Mesodermal cell (in vitro differentiated cells): ENCODE measurements around the gene MXD4.

ENCODE experiments used
- H3K27ac ChIP-seq: 2 replicates; pipeline ENCODE4 v1.7.0; 2013; ENCODE audit warnings: mild to moderate bottlenecking, low read depth, low read length, moderate library complexity; ENCODE audit not compliant: severe bottlenecking
- H3K36me3 ChIP-seq: 2 replicates; pipeline ENCODE4 v1.7.1; 2013; ENCODE audit warnings: mild to moderate bottlenecking, low read length, moderate library complexity; ENCODE audit not compliant: control insufficient read depth, insufficient read depth
- H3K4me1 ChIP-seq: one replicate; pipeline ENCODE4 v1.7.1; 2013; ENCODE audit warnings: mild to moderate bottlenecking, low read length; ENCODE audit not compliant: insufficient read depth, control insufficient read depth, poor library complexity, severe bottlenecking
- H3K4me3 ChIP-seq: 2 replicates; pipeline ENCODE4 v1.7.0; 2013; ENCODE audit warnings: low read length, control low read depth, mild to moderate bottlenecking; ENCODE audit not compliant: insufficient read depth, poor library complexity, severe bottlenecking; ENCODE audit errors: extremely low read depth
- H3K9me3 ChIP-seq: 2 replicates; pipeline ENCODE4 v1.7.1; 2013; ENCODE audit warnings: mild to moderate bottlenecking, low read length, moderate library complexity; ENCODE audit not compliant: control insufficient read depth
- WGBS, 2 experiments: methylation state at CpG; one replicate each; pipeline ENCODE4 v1.1.5; 2013; ENCODE audit warnings: missing lambda C conversion rate in 2 of 2; ENCODE audit not compliant: insufficient coverage in 2 of 2; 5-methylcytosine and 5-hydroxymethylcytosine counted together

The MXD4 gene

DNA sequence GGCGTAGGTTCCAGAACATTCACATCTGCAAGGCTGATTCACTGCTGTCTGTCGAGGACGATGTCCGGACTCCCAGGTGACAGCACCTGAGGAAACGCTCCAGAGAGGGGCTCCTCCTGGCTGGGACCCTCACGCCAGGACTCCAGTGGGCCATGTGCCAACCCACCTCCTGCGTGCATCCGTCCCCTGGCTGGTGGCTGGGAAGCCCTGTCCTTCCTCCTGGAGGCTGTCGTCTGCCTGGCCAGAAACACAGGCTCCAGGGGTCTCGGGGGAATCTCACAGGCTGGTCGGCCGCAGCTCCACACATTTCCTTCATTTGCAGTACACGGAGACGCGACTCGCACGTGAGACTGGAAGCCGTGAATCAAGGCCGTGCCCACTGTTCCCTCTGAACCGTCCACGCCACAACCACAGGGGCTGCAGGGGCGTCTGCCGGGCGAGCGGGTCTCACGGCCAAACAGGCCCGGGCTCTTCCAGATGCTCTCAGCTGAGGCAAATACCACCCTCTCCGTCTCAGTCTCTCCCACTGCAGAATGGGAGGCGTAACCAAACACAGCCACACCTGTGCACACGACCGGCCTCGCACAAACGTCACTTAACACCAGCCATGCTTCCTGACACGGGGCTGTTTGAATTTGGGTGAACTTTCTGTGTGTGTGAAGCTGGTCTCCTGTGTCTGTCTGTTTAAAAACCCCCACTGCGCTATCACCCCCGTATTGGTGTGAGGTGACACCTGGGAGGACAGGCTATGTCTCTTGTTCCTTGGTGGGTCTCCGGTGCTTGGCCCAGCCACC is 38.7 kb upstream of the MXD4 start:
- H3K4me1 ChIP-seq = no peaks in the 10 kb centered on the region
- 94 to 95% methylated on average over 27 to 29 of the region's 37 CpGs for WGBS, 2 experiments

DNA sequence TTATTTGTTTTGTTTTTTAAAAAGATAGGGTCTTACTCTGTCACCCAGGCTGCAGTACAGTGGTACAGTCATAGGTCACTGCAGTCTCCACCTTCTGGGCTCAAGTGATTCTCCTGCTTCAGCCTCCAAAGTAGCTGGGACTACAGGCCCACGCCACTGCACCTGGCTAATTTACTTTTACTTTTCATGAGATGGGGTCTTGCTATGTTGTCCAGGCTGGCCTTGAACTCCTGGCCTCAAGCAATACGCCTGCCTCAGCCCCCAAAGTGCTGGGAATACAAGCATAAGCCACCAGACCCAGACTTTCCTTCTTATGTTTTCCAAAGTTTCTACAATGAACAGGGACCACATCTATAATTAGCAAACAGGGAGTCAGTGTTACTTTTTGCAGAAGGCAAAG is 37.9 kb upstream of the MXD4 start:
- 83 to 93% methylated on average over 1 to 2 of the region's 2 CpGs for WGBS, 2 experiments
- H3K9me3 ChIP-seq = no peaks in the 10 kb centered on the region

More for the DNA sequence above, 38.7 kb upstream of the MXD4 start:
- H3K36me3 ChIP-seq = no peaks in the 10 kb centered on the region
- H3K27ac ChIP-seq = no peak overlapping the region
- no peak overlapping the region for H3K4me3 ChIP-seq
- no peaks in the 10 kb centered on the region for H3K9me3 ChIP-seq

DNA sequence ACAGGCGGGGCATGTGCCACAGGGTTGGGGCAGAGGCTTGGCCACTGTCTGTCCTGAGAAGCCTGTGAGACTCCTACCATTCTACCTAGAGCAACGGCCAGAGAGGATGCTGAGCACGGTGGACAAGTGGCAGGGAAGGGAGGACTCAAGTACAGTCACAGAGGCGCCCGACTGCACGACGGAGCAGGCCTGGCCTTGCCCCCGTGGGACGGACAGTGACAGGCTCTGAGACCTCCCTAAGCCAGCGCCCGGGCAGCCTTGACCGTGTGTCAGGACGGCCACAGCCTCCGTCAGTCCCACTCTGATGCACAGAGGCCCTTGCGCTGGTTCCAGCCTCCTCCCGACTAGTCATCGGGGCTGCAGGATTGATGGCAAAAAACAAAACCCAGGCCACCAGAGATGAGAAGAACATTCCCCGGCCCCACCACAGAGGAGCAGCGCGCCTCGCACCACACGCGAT is 36.7 kb upstream of the MXD4 start:
- no peaks in the 10 kb centered on the region for H3K4me1 ChIP-seq

More for the DNA sequence above, 37.9 kb upstream of the MXD4 start:
- H3K27ac ChIP-seq = no peak overlapping the region
- no peaks in the 10 kb centered on the region for H3K4me1 ChIP-seq
- no peaks in the 10 kb centered on the region for H3K36me3 ChIP-seq
- no peak overlapping the region for H3K4me3 ChIP-seq

DNA sequence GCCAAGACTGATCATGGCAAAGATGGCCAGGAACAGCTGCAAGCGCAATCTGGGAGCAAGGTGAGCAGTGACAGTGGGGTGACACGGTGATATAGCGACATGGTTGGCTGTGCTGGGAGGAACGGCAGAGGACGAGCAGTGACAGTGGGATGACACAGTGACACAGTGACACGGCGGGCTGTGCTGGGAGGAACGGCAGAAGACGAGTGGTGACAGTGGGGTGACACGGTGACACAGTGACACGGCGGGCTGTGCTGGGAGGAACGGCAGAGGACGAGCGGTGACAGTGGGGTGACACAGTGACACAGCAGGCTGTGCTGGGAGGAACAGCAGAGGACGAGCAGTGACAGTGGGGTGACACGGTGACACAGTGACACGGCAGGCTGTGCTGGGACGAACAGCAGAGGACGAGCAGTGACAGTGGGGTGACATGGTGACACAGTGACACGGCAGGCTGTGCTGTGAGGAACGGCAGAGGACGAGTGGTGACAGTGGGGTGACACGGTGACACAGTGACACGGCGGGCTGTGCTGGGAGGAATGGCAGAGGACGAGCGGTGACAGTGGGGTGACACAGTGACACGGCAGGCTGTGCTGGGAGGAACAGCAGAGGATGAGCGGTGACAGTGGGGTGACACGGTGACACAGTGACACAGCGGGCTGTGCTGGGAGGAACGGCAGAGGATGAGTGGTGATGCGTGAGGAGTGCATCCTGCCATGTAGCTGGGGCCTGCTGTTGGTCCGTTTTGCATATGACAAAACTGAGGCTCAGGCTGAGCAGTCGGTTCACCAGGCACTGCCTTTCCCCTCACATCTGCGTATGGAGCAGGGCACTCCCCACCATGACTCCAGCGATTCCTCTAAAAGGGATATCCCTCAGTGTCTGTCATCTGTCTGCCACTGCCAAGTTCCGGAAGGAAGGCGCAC is 36.0 kb upstream of the MXD4 start:
- Histone ChIP-seq H3K4me1 (no peaks in the 10 kb centered on the region), H3K36me3 (no peaks in the 10 kb centered on the region), H3K4me3 (no peak overlapping the region), H3K27ac (no peak overlapping the region), H3K9me3 (no peaks in the 10 kb centered on the region)
- WGBS, 2 experiments = 92 to 95% methylated on average over 33 to 37 of the region's 40 CpGs

More for the DNA sequence above, 36.7 kb upstream of the MXD4 start:
- no peaks in the 10 kb centered on the region for H3K9me3 ChIP-seq
- WGBS, 2 experiments = 85 to 89% methylated on average over 17 to 18 of the region's 23 CpGs
- no peaks in the 10 kb centered on the region for H3K36me3 ChIP-seq
- no peak overlapping the region for H3K27ac ChIP-seq
- no peak overlapping the region for H3K4me3 ChIP-seq

DNA sequence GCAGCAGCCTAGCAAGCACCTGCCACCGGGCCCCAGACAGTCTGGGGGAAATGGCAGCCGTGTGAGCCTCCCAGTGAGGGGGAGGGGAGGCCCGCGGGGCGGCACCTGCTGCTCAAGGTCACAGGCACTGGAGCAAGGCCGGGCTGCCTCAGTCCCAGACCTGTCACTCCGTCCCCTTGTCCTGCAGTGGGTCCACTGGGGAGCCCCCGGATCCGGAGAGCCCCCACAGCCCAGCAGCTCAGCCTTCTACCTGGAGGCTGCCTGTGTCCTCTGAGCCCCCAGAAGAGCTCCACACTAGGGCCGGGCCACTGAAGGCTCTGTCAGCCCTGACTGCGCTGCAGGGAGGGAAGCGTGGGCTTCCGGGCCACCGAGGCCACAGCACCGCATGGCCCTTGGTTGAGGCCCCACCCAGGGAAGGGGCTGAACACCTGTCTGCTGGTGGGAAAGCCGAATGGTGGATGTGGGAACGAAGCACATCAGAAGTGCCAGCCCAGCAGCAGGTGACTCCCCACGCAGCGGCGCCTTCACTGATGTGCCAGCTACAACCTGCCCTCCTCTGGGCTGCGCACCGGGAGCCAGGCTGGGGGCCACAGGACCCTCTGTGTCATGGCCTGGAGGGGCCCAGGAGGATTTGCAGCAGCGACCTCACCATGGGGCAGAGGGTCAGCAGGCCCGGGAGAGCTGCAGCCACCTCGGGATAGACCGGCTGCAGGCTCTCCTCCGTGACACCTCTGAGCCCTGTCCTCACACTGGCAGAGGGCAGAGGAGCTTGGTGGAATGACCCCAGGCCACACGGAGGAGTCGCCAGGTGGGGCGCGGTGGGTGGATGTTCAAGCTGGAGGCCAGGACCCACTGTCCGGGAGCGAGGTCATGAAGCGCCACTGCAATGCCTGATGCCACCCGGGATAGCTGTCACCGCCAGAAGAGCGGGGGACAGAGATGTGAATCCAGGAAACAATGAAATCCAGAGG is 35.0 kb upstream of the MXD4 start:
- WGBS, 2 experiments = 81 to 82% methylated on average over 36 of the region's 37 CpGs
- Histone ChIP-seq H3K36me3 (no peaks in the 10 kb centered on the region), H3K9me3 (no peaks in the 10 kb centered on the region), H3K4me1 (no peaks in the 10 kb centered on the region), H3K4me3 (no peak overlapping the region), H3K27ac (no peak overlapping the region)

DNA sequence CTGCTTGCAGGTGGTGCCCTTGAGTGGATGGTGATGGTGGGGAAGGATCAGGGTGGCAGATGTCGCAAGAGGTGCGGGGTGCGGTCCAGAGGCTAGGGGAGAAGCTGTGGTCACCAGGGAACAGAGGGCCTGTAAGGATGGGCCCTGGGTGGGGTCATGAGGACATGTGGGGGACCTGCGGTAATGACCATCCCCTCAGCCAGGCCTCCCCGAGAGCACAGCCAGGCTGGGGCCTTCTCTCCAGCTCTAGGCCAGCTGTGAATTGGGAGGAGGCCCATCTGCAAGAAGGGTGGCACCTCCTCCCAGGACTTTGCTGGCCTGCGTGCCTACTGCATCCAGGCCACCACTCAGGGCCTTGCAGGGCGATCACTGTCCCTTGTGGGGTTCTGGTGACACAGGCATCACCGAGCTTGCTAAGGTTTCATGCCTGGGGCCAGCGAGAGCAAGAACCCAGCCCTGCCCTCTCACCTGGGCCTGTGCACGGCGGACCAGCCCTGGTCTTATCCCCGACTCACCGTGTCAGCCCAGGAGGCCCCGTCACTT is 34.1 kb upstream of the MXD4 start:
- WGBS, 2 experiments = 89 to 91% methylated on average over 10 to 14 of the region's 14 CpGs
- Histone ChIP-seq H3K36me3 (no peaks in the 10 kb centered on the region), H3K9me3 (no peaks in the 10 kb centered on the region), H3K4me1 (no peaks in the 10 kb centered on the region), H3K4me3 (no peak overlapping the region), H3K27ac (no peak overlapping the region)

DNA sequence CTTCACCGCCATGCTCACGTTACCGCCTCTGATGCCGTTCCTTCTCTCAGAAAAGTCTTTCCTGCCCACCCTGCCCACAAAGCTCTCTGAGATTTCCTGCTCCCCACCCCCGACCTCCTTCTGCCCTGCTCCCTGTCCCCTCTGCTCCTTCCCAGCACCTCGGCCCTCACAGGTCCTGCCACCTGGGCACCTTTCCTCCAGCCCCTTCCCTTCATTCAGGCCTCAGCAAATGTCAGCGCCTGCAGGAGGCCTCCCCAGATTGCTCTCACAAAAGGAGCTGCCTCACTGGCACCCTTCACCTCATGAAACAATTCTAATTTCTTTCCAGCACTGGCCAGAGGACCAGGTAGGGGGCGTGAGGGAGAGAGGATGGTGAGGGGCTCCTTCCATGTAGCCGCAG is 33.6 kb upstream of the MXD4 start:
- WGBS, 2 experiments = 87 to 96% methylated on average over 8 of the region's 9 CpGs
- no peaks in the 10 kb centered on the region for H3K36me3 ChIP-seq
- no peak overlapping the region for H3K27ac ChIP-seq
- H3K4me1 ChIP-seq = no peaks in the 10 kb centered on the region
- H3K9me3 ChIP-seq = no peaks in the 10 kb centered on the region
- H3K4me3 ChIP-seq = no peak overlapping the region

DNA sequence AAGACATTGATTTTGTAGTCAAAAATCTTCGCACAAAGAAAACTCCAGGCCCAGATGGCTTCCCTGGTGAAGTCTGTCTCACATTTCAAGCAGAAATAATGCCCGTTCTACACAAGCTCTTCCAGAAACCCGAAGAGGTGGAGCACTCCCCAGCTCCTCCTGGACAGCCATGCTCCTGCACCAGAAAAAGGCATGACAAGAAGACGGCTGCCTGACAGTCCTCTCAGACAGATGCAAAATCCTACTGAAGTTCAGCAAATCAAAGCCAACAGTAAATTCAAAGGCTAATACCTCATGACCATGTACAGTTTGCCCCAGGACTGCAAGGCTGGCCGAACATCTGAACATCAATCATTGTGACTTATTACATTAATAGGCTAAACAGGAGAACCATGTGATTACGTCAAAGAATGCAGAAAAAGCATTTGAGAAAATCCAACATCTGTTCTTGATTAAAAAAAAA is 30.8 kb upstream of the MXD4 start:
- no peak overlapping the region for H3K27ac ChIP-seq
- no peaks in the 10 kb centered on the region for H3K36me3 ChIP-seq
- H3K4me3 ChIP-seq = no peak overlapping the region
- H3K9me3 ChIP-seq = no peaks in the 10 kb centered on the region
- 82 to 97% methylated on average over 3 to 5 of the region's 6 CpGs for WGBS, 2 experiments
- H3K4me1 ChIP-seq = no peaks in the 10 kb centered on the region

DNA sequence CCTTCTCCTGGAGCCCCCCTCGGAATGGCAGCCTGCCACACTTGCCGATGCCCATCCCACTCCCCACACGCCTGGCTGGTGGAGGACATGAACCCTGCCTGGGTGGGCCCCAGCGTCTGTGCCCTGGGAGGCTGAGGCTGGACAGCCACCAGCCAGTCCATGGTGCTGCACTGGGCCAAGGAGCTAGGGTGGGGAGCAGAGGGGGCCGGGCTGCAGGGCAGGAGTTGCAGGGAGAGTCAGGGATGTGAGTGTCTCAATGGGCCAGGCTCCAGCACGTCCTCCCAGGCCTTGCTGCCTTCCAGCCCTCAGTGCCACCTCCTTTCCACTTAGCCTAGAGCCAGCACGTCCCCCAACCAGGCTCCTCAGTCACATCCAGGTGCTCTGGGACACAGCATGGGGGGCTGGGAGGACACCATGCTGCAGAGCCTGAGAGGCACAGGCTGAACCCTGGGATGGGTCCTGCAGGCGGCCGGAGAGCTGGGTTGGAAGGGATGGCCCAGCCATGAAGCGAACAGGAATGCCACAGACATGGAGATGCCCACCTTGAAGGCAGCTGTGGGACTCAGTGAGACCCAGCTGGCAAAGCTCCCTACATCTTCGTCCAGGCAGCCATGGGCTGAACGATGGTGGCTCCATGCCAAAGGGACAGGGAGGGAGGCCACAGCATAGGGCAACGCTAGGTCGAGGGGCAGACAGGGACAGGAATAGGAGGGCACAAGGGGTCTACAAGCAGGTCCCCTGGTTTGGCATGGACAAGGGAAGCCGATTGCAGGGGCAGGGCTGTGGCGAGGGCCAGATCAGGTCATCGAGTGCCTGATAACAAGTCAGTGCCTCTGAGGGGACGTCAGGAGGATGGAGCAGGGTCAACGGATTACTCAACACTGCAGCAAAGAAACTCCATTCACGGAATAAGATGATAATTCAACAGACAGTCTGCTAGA is 30.1 kb upstream of the MXD4 start:
- WGBS, 2 experiments = 91 to 94% methylated on average over 17 to 19 of the region's 20 CpGs
- Histone ChIP-seq H3K4me3 (no peak overlapping the region), H3K9me3 (no peaks in the 10 kb centered on the region), H3K4me1 (no peaks in the 10 kb centered on the region), H3K27ac (no peak overlapping the region), H3K36me3 (no peaks in the 10 kb centered on the region)
